ENCODE data around the gene TOMM6. TPM values are rescaled to one million over a fixed set of nuclear protein-coding genes. Genes with fewer than 3 reads are reported as not detected.
A peak's percentile ranks its signal among the peaks of the same experiment; 100 is the strongest.

Gene TOMM6
- 133 TPM in 2 replicates for total RNA-seq
- long read RNA-seq, transcript TOMM6-201 (3 exons, 595 nt) = major isoform, 27 of 37 reads
- long read RNA-seq, transcript TOMM6-202 (3 exons, 637 nt) = minor isoform, 8 of 37 reads
- long read RNA-seq, partial matches to known transcripts = 0 of 37 reads
- long read RNA-seq, other reads (novel, unspliced or antisense) = 2 of 37 reads

DNA sequence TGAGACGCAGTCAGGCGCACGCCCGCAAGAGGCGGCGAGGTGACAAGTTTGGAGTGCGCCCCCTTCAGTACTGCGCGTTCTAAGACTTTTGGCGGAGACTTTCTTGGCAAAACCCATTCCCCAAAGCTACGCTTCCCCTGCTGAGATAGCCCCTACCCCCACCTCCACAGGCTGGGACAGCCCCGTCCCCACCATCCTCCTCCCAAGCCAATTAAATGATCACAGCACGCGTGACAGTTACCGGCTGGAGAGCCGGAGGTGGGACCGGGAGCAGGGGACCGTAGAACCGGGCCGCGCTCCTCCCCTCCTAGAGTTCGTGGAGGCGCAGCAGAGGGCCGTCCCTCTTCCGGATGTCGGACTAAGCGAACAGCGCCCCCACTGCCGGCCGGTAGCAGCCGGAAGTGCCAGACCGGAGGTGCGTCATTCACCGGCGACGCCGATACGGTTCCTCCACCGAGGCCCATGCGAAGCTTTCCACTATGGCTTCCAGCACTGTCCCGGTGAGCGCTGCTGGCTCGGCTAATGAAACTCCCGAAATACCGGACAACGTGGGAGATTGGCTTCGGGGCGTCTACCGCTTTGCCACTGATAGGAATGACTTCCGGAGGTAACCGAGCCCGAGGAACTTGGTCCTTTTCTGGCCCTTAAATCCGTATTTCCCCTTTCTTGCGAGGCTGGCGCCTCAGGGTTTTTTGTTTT lies at the start of gene TOMM6:
Gene TOMM6 (plus strand): TSS at position 476 of the 699 bp plus-strand sequence. CDS start 4 bp downstream, at position 480.
- Mint-ChIP-seq H3K27me3 (ENCODE audit: unreplicated experiment) (no peaks in the 10 kb centered on the region), H3K4me3 (ENCODE audit: unreplicated experiment) (peak within 1 kb of the TSS; percentile 94), H3K9me3 (ENCODE audit: unreplicated experiment) (no peaks in the 10 kb centered on the region), H3K36me3 (ENCODE audit: unreplicated experiment) (peaks cover 22% of the 10 kb centered on the region), H3K4me1 (ENCODE audit: unreplicated experiment) (peaks cover 14% of the 10 kb centered on the region), H3K27ac (ENCODE audit: unreplicated experiment) (peak within 1 kb of the TSS; percentile 94)
- TF ChIP-seq, protein P1, sequence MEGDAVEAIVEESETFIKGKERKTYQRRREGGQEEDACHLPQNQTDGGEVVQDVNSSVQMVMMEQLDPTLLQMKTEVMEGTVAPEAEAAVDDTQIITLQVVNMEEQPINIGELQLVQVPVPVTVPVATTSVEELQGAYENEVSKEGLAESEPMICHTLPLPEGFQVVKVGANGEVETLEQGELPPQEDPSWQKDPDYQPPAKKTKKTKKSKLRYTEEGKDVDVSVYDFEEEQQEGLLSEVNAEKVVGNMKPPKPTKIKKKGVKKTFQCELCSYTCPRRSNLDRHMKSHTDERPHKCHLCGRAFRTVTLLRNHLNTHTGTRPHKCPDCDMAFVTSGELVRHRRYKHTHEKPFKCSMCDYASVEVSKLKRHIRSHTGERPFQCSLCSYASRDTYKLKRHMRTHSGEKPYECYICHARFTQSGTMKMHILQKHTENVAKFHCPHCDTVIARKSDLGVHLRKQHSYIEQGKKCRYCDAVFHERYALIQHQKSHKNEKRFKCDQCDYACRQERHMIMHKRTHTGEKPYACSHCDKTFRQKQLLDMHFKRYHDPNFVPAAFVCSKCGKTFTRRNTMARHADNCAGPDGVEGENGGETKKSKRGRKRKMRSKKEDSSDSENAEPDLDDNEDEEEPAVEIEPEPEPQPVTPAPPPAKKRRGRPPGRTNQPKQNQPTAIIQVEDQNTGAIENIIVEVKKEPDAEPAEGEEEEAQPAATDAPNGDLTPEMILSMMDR (IDR thresholded peaks at IDR 0.05) = peak; percentile 87
- DNase-seq (ENCODE audit: extremely low spot score, unreplicated experiment) = peak; percentile 98

DNA sequence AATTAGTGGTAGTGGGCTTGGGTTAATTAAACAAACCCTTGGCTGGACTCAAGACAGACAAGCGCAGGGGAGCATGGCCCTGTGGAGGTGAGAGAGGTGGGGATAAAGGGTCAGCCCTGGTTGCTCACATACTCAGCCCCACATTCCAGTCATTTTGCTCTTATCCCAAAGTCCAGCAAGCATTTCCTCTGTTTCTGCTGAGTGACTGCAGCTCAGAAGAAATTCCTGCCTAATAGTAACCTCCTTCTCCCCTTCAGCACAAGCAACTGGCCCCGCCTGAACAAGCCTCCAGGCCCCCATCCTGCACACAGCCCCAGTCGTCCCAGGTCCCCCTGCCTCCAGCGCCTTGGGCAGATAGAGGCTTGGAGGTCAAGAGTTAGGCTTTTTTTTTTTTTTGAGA lies 48.5 kb upstream of the TOMM6 start:
- no peaks in the 10 kb centered on the region for H3K36me3 Mint-ChIP-seq (ENCODE audit: unreplicated experiment)
- DNase-seq (ENCODE audit: extremely low spot score, unreplicated experiment) = no peak
- H3K27ac Mint-ChIP-seq (ENCODE audit: unreplicated experiment) = no peak overlapping the region

DNA sequence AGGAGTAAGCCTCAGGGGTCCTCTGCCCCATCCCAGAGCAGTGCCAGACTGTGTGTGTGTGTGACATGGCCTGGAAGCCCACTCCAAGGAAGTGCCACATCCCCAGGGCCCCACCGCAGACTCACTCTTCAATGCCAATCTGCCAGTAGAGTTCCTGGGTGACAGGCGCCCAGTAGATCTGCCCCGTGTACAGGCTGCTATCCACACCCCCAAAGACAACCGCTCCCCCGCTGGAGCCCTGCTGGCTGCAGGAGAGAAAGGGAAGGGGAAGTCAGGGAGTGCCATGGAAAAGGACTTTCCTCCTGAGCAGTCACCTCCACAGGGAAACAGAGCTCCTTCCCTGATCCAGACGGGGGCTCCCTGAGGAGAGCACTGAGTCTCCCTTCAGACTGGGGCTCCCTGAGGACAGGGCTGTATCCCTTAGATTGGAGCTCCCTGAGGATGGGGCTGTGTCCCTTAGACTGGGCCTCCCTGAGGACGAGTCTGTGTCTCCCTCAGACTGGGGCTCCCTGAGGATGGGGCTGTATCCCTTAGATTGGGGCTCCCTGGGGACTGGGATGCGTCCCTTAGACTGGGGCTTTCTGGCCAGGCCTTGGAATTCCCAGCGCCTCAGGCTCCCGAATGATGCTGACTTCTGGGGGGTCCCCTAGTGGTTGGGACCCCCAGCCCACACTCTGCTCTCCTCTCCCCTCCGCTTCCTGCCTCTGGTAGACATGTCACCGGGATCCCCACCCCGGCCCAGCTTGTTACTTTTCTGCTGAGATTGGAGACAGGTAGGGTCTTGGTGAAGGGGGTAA lies 46.9 kb upstream of the TOMM6 start:
- Mint-ChIP-seq H3K4me1 (ENCODE audit: unreplicated experiment) (peaks cover 3% of the 10 kb centered on the region), H3K27ac (ENCODE audit: unreplicated experiment) (no peak overlapping the region)

More for the DNA sequence above, 48.5 kb upstream of the TOMM6 start:
- TF ChIP-seq, protein P1 (IDR thresholded peaks at IDR 0.05) = no peak
- no peak overlapping the region for H3K4me3 Mint-ChIP-seq (ENCODE audit: unreplicated experiment)
- H3K4me1 Mint-ChIP-seq (ENCODE audit: unreplicated experiment) = peaks cover 4% of the 10 kb centered on the region
- H3K9me3 Mint-ChIP-seq (ENCODE audit: unreplicated experiment) = no peaks in the 10 kb centered on the region
- H3K27me3 Mint-ChIP-seq (ENCODE audit: unreplicated experiment) = no peaks in the 10 kb centered on the region

DNA sequence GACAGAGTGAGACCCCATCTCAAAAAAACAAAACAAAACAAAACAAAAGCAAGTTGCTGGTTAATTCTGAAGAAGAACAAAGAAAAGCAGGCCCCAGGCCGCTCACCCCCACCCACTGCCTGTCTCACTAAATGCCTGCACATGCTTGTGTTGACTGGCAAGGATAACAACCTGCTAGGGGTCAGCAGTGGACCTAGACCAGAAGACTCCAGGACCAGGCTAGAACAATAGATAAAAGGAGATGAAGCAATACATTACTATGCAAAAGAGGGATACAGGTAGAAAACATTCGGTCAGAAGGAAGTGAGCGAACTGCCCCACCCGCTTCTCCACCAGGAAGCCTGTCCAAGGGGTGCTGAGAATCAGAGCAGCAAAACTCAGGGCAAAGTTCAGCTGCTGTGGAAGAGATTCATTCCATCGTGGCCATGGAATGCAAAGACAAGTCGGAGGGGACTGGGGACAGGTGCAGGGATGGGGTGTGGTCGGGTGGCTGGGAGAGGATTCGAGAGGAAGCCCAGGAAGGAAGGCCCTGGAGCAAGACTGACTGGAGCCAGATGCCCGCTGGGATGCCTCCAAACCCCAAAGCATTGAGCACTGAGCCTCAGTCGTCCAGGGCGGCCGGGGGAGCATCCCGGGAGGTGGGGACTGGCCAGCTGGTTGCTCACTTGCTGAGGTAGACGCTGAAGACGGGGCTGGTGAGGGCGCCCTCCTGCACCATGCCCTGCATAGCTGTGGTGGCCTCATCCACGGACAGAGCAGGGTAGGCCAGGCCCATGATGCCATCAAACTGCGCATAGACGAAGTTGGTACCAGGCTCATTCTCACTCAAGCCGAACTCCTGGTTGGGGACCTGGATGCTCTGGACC lies 45.6 kb upstream of the TOMM6 start:
- H3K9me3 Mint-ChIP-seq (ENCODE audit: unreplicated experiment) = no peaks in the 10 kb centered on the region
- H3K27ac Mint-ChIP-seq (ENCODE audit: unreplicated experiment) = no peak overlapping the region
- H3K4me3 Mint-ChIP-seq (ENCODE audit: unreplicated experiment) = no peak overlapping the region
- no peaks in the 10 kb centered on the region for H3K36me3 Mint-ChIP-seq (ENCODE audit: unreplicated experiment)
- H3K27me3 Mint-ChIP-seq (ENCODE audit: unreplicated experiment) = no peaks in the 10 kb centered on the region
- H3K4me1 Mint-ChIP-seq (ENCODE audit: unreplicated experiment) = no peaks in the 10 kb centered on the region
- TF ChIP-seq, protein P1 (IDR thresholded peaks at IDR 0.05) = no peak
- no peak for DNase-seq (ENCODE audit: extremely low spot score, unreplicated experiment)

More for the DNA sequence above, 46.9 kb upstream of the TOMM6 start:
- no peak for DNase-seq (ENCODE audit: extremely low spot score, unreplicated experiment)
- Mint-ChIP-seq H3K36me3 (ENCODE audit: unreplicated experiment) (no peaks in the 10 kb centered on the region), H3K9me3 (ENCODE audit: unreplicated experiment) (no peaks in the 10 kb centered on the region), H3K4me3 (ENCODE audit: unreplicated experiment) (no peak overlapping the region), H3K27me3 (ENCODE audit: unreplicated experiment) (no peaks in the 10 kb centered on the region)
- TF ChIP-seq, protein P1 (IDR thresholded peaks at IDR 0.05) = no peak

Measured in osteocyte (in vitro differentiated cells).